Neural crest cell (in vitro differentiated cells): ENCODE data around the gene BTBD7. TPM values are rescaled to one million over a fixed set of nuclear protein-coding genes. Genes with fewer than 3 reads are reported as not detected.

Experiments
- DNase-seq: peaks from one replicate; pipeline ENCODE4 v3.0.0; 2021; ENCODE audit warnings: low read depth, mixed read lengths, low spot score
- H3K27ac Mint-ChIP-seq: one replicate; pipeline ENCODE4 v1.8.0; 2021; ENCODE audit warnings: mild to moderate bottlenecking, mixed read lengths; ENCODE audit not compliant: unreplicated experiment
- H3K27me3 Mint-ChIP-seq: 2 replicates; pipeline ENCODE4 v1.8.0; 2021; ENCODE audit warnings: low read depth, mild to moderate bottlenecking, mixed read lengths
- H3K36me3 Mint-ChIP-seq: 2 replicates; pipeline ENCODE4 v1.8.0; 2021; ENCODE audit warnings: low read depth, mild to moderate bottlenecking, mixed read lengths
- H3K4me1 Mint-ChIP-seq: 2 replicates; pipeline ENCODE4 v1.8.0; 2021; ENCODE audit warnings: mixed read lengths
- H3K4me3 Mint-ChIP-seq: one replicate; pipeline ENCODE4 v1.8.0; 2021; ENCODE audit warnings: mild to moderate bottlenecking, mixed read lengths
- H3K9me3 Mint-ChIP-seq: 2 replicates; pipeline ENCODE4 v1.8.0; 2021; ENCODE audit warnings: mixed read lengths
- CTCF ChIP-seq: fragments of 200-600 bp; sonication (generic); conservative IDR thresholded peaks from 2 replicates; pipeline ENCODE4 v1.5.0; 2021; ENCODE audit warnings: antibody characterized with exemption, mild to moderate bottlenecking
- total RNA-seq: library from RNA; stranded (reverse); gene quantifications from 2 replicates; pipeline ENCODE4 v1.2.1, GENCODE V29; 2021

Gene BTBD7
- total RNA-seq, 1 donor from 2014 or later, result 38.0 TPM

GRCh38 chr14:93214598-93214997 is 118.2 kb downstream of the BTBD7 start:
- Mint-ChIP-seq H3K36me3 (no peaks in the 10 kb centered on the region), H3K4me3 (no peak overlapping the region), H3K27ac (no peak overlapping the region), H3K4me1 (peaks cover 1% of the 10 kb centered on the region), H3K27me3 (no peaks in the 10 kb centered on the region), H3K9me3 (no peaks in the 10 kb centered on the region)
- DNase-seq, result no peak
- no peak for TF ChIP-seq CTCF

GRCh38 chr14:93212432-93212831 is 120.4 kb downstream of the BTBD7 start:
- Mint-ChIP-seq H3K4me3 (no peak overlapping the region), H3K36me3 (no peaks in the 10 kb centered on the region), H3K9me3 (no peaks in the 10 kb centered on the region), H3K27me3 (no peaks in the 10 kb centered on the region), H3K27ac (no peak overlapping the region), H3K4me1 (peaks cover 21% of the 10 kb centered on the region)
- TF ChIP-seq CTCF, result no peak
- DNase-seq, result no peak

- Mint-ChIP-seq H3K4me3 (peak overlapping the region; percentile 97), H3K4me1 (peaks cover 46% of the 10 kb centered on the region), H3K36me3 (peaks cover 7% of the 10 kb centered on the region), H3K9me3 (no peaks in the 10 kb centered on the region), H3K27ac (peak overlapping the region; percentile 76), H3K27me3 (no peaks in the 10 kb centered on the region)
- TF ChIP-seq CTCF, result peak; percentile 51
- DNase-seq, result peak; percentile 49
Observed at GRCh38 chr14:93207468-93208308, 125.1 kb downstream of the BTBD7 start.

- Mint-ChIP-seq H3K36me3 (peaks cover 7% of the 10 kb centered on the region), H3K9me3 (no peaks in the 10 kb centered on the region), H3K4me1 (peaks cover 46% of the 10 kb centered on the region), H3K4me3 (peak within 1 kb of the TSS; percentile 97), H3K27ac (peak within 1 kb of the TSS; percentile 98), H3K27me3 (no peaks in the 10 kb centered on the region)
- DNase-seq, result peak; percentile 93
- no peak for TF ChIP-seq CTCF
Observed at GRCh38 chr14:93206793-93207467, 125.9 kb downstream of the BTBD7 start, which contains the start of the genes GON7 and UBR7. Gene GON7 (minus strand): TSS chr14:93207065. CDS start chr14:93207037, 28 bp downstream. Gene UBR7 (plus strand): TSS chr14:93207256. CDS start chr14:93207292, 36 bp downstream.

- no peak overlapping the region for H3K4me3 Mint-ChIP-seq
- no peak overlapping the region for H3K27ac Mint-ChIP-seq
- no peak for DNase-seq
- peaks cover 18% of the 10 kb centered on the region for H3K4me1 Mint-ChIP-seq
- no peak for TF ChIP-seq CTCF
- H3K9me3 Mint-ChIP-seq, result no peaks in the 10 kb centered on the region
- no peaks in the 10 kb centered on the region for H3K27me3 Mint-ChIP-seq
- H3K36me3 Mint-ChIP-seq, result peaks cover 3% of the 10 kb centered on the region
Observed at GRCh38 chr14:93201155-93201704, 131.6 kb downstream of the BTBD7 start.
